G401.6 (cell line): ENCODE results near the gene QSOX1.
A peak's percentile ranks its signal among the peaks of the same experiment; 100 is the strongest.

Experiments used
- FAIRE-seq: peaks from 2 replicates; lab custom pipeline; 2012; peaks lifted over from hg19 to GRCh38; lab: Jason Lieb, UNC

QSOX1 gene

GRCh38 chr1:180236698-180237509 lies 82.2 kb downstream of the QSOX1 start:
- no peak for FAIRE-seq

GRCh38 chr1:180237869-180238476 lies 83.3 kb downstream of the QSOX1 start:
- FAIRE-seq, result no peak

GRCh38 chr1:180238675-180239074 lies 84.0 kb downstream of the QSOX1 start:
- no peak for FAIRE-seq

- no peak for FAIRE-seq
Observed at GRCh38 chr1:180239145-180240096, 84.8 kb downstream of the QSOX1 start.

GRCh38 chr1:180241716-180242544 lies 87.3 kb downstream of the QSOX1 start:
- no peak for FAIRE-seq

- FAIRE-seq, result no peak
Observed at GRCh38 chr1:180243517-180244221, 89.0 kb downstream of the QSOX1 start.

- FAIRE-seq, result no peak
Observed at GRCh38 chr1:180244840-180245239, 90.2 kb downstream of the QSOX1 start.

GRCh38 chr1:180246579-180246978 lies 91.9 kb downstream of the QSOX1 start:
- no peak for FAIRE-seq

GRCh38 chr1:180247061-180247460 lies 92.4 kb downstream of the QSOX1 start:
- no peak for FAIRE-seq

- FAIRE-seq, result no peak
Observed at GRCh38 chr1:180247580-180247979, 92.9 kb downstream of the QSOX1 start.

GRCh38 chr1:180248176-180248575 lies 93.5 kb downstream of the QSOX1 start:
- no peak for FAIRE-seq

- no peak for FAIRE-seq
Observed at GRCh38 chr1:180248731-180249681, 94.3 kb downstream of the QSOX1 start.

GRCh38 chr1:180249725-180250498 lies 95.2 kb downstream of the QSOX1 start:
- no peak for FAIRE-seq

- FAIRE-seq, result no peak
Observed at GRCh38 chr1:180250499-180250770, 95.8 kb downstream of the QSOX1 start.

GRCh38 chr1:180250883-180251509 lies 96.3 kb downstream of the QSOX1 start:
- FAIRE-seq, result no peak

- no peak for FAIRE-seq
Observed at GRCh38 chr1:180251526-180252305, 97.0 kb downstream of the QSOX1 start.

- peak; percentile 84 for FAIRE-seq
Observed at GRCh38 chr1:180252638-180253536, 98.2 kb downstream of the QSOX1 start.
